GM12878 (cell line): ENCODE data around the gene ZBTB7B. TPM values are rescaled to one million over a fixed set of nuclear protein-coding genes. Genes with fewer than 3 reads are reported as not detected.

Source experiments
- ATAC-seq: fragments of 200-7000 bp; cut with Tn5 transposase; 3 replicates; pipeline ENCODE4 v1.9.1; 2020; ENCODE audit warnings: mild to moderate bottlenecking, moderate library complexity
- BruUV-seq: library from RNA; stranded (reverse); fragments of 400-500 nt; replicated peaks from 2 replicates; lab custom pipeline; 2021; lab: Mats Ljungman, UMichigan
- CTCF ChIA-PET: fragments of 300-600 bp; sonication (Branson Sonifier 250); formaldehyde crosslinking; extraction: SDS; loops from one replicate; lab custom pipeline; 2021; ENCODE audit warnings: inconsistent platforms; lab: Yijun Ruan, JAX
- POLR2A ChIA-PET: fragments of 350-600 bp; formaldehyde crosslinking; extraction: SDS; loops from one replicate; lab custom pipeline; 2021; ENCODE audit warnings: inconsistent platforms; lab: Charles Lee
- RAD21 ChIA-PET: fragments of 300-600 bp; sonication (Branson Sonifier 250); formaldehyde crosslinking; loops from one replicate; lab custom pipeline; 2023; ENCODE audit warnings: antibody characterized with exemption; ENCODE audit not compliant: unreplicated experiment; lab: Charles Lee
- SMC1A ChIA-PET: fragments of 300-600 bp; sonication (Branson Sonifier 250); formaldehyde crosslinking; loops from one replicate; lab custom pipeline; 2023; ENCODE audit not compliant: unreplicated experiment, uncharacterized antibody; lab: Charles Lee
- DNase-seq: peaks from one replicate; pipeline ENCODE4 v3.0.0-alpha.2; 2011; ENCODE audit warnings: low read depth, low spot score
- FAIRE-seq: peaks from 3 replicates; lab custom pipeline; 2011; peaks lifted over from hg19 to GRCh38; lab: Jason Lieb, UNC
- H2AFZ ChIP-seq: 2 replicates; pipeline ENCODE4 v1.6.0; 2011; ENCODE audit warnings: low read depth, low read length, control low read depth; ENCODE audit not compliant: control insufficient read depth
- H3K27ac ChIP-seq: 2 replicates; pipeline ENCODE4 v1.5.1; 2011; ENCODE audit warnings: control low read depth; ENCODE audit not compliant: control insufficient read depth, insufficient read depth
- H3K27me3 ChIP-seq, 2 experiments: replicated peaks in 1 of 2; 2 replicates each; pipeline versions ENCODE4 v1.6.0 to v1.6.1; 2011; ENCODE audit warnings: low read length in 1 of 2; ENCODE audit not compliant: control insufficient read depth in 2 of 2, insufficient read depth in 2 of 2
- H3K36me3 ChIP-seq, 2 experiments: 2 replicates each; pipeline ENCODE4 v1.5.1; 2011; ENCODE audit warnings: low read length in 1 of 2; ENCODE audit not compliant: control insufficient read depth in 2 of 2, insufficient read depth in 2 of 2
- H3K4me1 ChIP-seq: 2 replicates; pipeline ENCODE4 v1.6.1; 2011; ENCODE audit warnings: mild to moderate bottlenecking, low read length, moderate library complexity, mixed read lengths; ENCODE audit not compliant: control insufficient read depth, insufficient read depth
- H3K4me2 ChIP-seq: 2 replicates; pipeline ENCODE4 v1.6.0; 2011; ENCODE audit warnings: control low read depth; ENCODE audit not compliant: control insufficient read depth, insufficient read depth
- H3K4me3 ChIP-seq: fragments of 200-600 bp; sonication (generic); 2 replicates; pipeline ENCODE4 v1.5.1; 2016
- H3K79me2 ChIP-seq: 2 replicates; pipeline ENCODE4 v1.6.0; 2011; ENCODE audit warnings: low read length; ENCODE audit not compliant: control insufficient read depth, insufficient read depth
- H3K9ac ChIP-seq: 2 replicates; pipeline ENCODE4 v1.8.0; 2011; ENCODE audit warnings: low read length, control low read depth, mixed read lengths; ENCODE audit not compliant: control insufficient read depth, insufficient read depth
- H3K9me3 ChIP-seq: replicated peaks from 3 replicates; pipeline ENCODE4 v1.5.1; 2011; ENCODE audit warnings: mild to moderate bottlenecking, low read length; ENCODE audit not compliant: control insufficient read depth, insufficient read depth
- H4K20me1 ChIP-seq: 2 replicates; pipeline ENCODE4 v1.6.0; 2011; ENCODE audit not compliant: control insufficient read depth, insufficient read depth
- ATF3 ChIP-seq: IDR thresholded peaks from 2 replicates; pipeline ENCODE4 v1.6.1; 2011; ENCODE audit warnings: low read depth, mild to moderate bottlenecking, low read length, moderate library complexity, borderline replicate concordance; ENCODE audit errors: extremely low read depth
- BCLAF1 ChIP-seq: fragments of 450-650 bp; IDR thresholded peaks from 2 replicates; pipeline ENCODE4 v1.6.1; 2017; ENCODE audit warnings: antibody characterized with exemption, mild to moderate bottlenecking, moderate library complexity
- ETV6 ChIP-seq, 2 experiments: fragments of 450-650 bp in 1 of 2; IDR thresholded peaks in 1 of 2; conservative IDR thresholded peaks in 1 of 2; 2 replicates each; pipeline ENCODE4 v1.6.1; 2014; ENCODE audit warnings: antibody characterized with exemption in 1 of 2, borderline replicate concordance in 1 of 2, low read depth in 1 of 2, mild to moderate bottlenecking in 1 of 2, moderate library complexity in 1 of 2
- FOS ChIP-seq: IDR thresholded peaks from 3 replicates; pipeline ENCODE4 v1.6.1; 2011; ENCODE audit warnings: borderline replicate concordance; ENCODE audit not compliant: insufficient read length; ENCODE audit errors: extremely low read depth
- IRF3 ChIP-seq: fragments of 450-650 bp; IDR thresholded peaks from 2 replicates; pipeline ENCODE4 v1.6.1; 2014; ENCODE audit warnings: mild to moderate bottlenecking
- KDM1A ChIP-seq: fragments of 200-600 bp; sonication (generic); IDR thresholded peaks from 2 replicates; pipeline ENCODE4 v1.6.1; 2016; ENCODE audit warnings: borderline replicate concordance
- MAX ChIP-seq: IDR thresholded peaks from 2 replicates; pipeline ENCODE4 v1.6.1; 2012; ENCODE audit warnings: low read depth, low read length, improper control_type of control experiment
- NFIC ChIP-seq: IDR thresholded peaks from 2 replicates; pipeline ENCODE4 v1.6.1; 2012; ENCODE audit warnings: low read depth, mild to moderate bottlenecking, inconsistent platforms, low read length, moderate library complexity
- NFYA ChIP-seq: IDR thresholded peaks from 2 replicates; pipeline ENCODE4 v1.6.1; 2011; ENCODE audit warnings: low read depth, mild to moderate bottlenecking, low read length, improper control_type of control experiment, borderline replicate concordance
- POLR2A ChIP-seq: IDR thresholded peaks from 2 replicates; pipeline ENCODE4 v1.6.1; 2011; ENCODE audit warnings: low read depth, mild to moderate bottlenecking, low read length
- RBBP5 ChIP-seq: fragments of 200-600 bp; sonication (generic); conservative IDR thresholded peaks from 2 replicates; pipeline ENCODE4 v1.6.1; 2016
- RFX5 ChIP-seq: IDR thresholded peaks from 2 replicates; pipeline ENCODE4 v1.6.1; 2011; ENCODE audit warnings: low read depth, low read length, improper control_type of control experiment
- SUZ12 ChIP-seq: fragments of 200-600 bp; sonication (generic); IDR thresholded peaks from one replicate; pipeline ENCODE4 v1.6.1; 2018; ENCODE audit warnings: antibody characterized with exemption, mild to moderate bottlenecking; ENCODE audit not compliant: unreplicated experiment
- TCF3 ChIP-seq: IDR thresholded peaks from 2 replicates; pipeline ENCODE4 v1.6.1; 2012; ENCODE audit warnings: low read depth, mild to moderate bottlenecking, low read length, borderline replicate concordance; ENCODE audit not compliant: insufficient read depth
- USF2 ChIP-seq: IDR thresholded peaks from 2 replicates; pipeline ENCODE4 v1.6.1; 2011; ENCODE audit warnings: low read depth, low read length, improper control_type of control experiment, borderline replicate concordance
- YY1 ChIP-seq: IDR thresholded peaks from 2 replicates; pipeline ENCODE4 v1.6.1; 2011; ENCODE audit warnings: low read depth, mild to moderate bottlenecking, low read length
- WGBS: methylation state at CpG from one replicate; pipeline ENCODE4 v1.1.6; 2016; ENCODE audit warnings: low lambda C conversion rate; ENCODE audit not compliant: insufficient replicate concordance, insufficient coverage; ENCODE audit errors: missing lambda C conversion rate; 5-methylcytosine and 5-hydroxymethylcytosine counted together
- in situ Hi-C: fragments of 300-500 bp; cut with MboI; formaldehyde crosslinking; loops from 9 replicates; pipeline ENCODE4 v1.14.3; 2018; ENCODE audit warnings: mixed read lengths
- intact Hi-C: fragments of 100-400 bp; cut with micrococcal nuclease; formaldehyde crosslinking; loops from one replicate; pipeline ENCODE4 v1.14.2; 2022; ENCODE audit not compliant: unreplicated experiment
- polyA plus RNA-seq, 11 experiments: library from polyadenylated mRNA; depleted of rRNA in 4 of 11; unstranded in 6 of 11; stranded (reverse) in 5 of 11; fragments of >200 nt; fragmentation: Nextera tagmentation in 4 of 11; fragmentation: Illumina TruSeq in 1 of 11; extraction: Ambion mirVana in 4 of 11; extraction: Trizol in 1 of 11; gene quantifications; 1 replicate in 1 of 11; 2 replicates in 10 of 11; pipeline versions ENCODE4 v1.2.1 to v1.2.3, GENCODE V29; 2011 to 2016; ENCODE audit warnings: inconsistent platforms in 2 of 11, missing spikeins in 2 of 11, low read depth in 1 of 11
- total RNA-seq, 4 experiments: library from RNA; depleted of rRNA in 3 of 4; stranded (reverse); fragments of >200 nt in 3 of 4; fragmentation: Illumina TruSeq in 1 of 4; extraction: Trizol in 1 of 4; gene quantifications; 2 replicates each; pipeline versions ENCODE4 v1.2.1 to v1.2.3, GENCODE V29; 2013 to 2021

ZBTB7B gene
- total and polyA plus RNA-seq, 10 of the 15 experiments (the other 5 are each of a cell fraction or from before 2014, with no cell fraction given), result 0.11 to 44.9 (median 11.3) TPM

GRCh38 chr1:154989195-154989860, 13.3 kb upstream of the ZBTB7B start (continued):
- no peak for TF ChIP-seq ETV6 (conservative IDR thresholded peaks at IDR 0.05 in 1 of 2, IDR thresholded peaks at IDR 0.05 in 1 of 2; ENCODE audit: borderline replicate concordance in 1 of 2, low read depth in 1 of 2)
- TF ChIP-seq MAX, result no peak
- TF ChIP-seq RFX5, result no peak

- in situ Hi-C loops, result no loop called here
- no peak overlapping the region for H3K4me2 ChIP-seq
- H4K20me1 ChIP-seq, result no peaks in the 10 kb centered on the region
- no TSS peak for BruUV-seq
- CTCF ChIA-PET, result interaction anchor here (0.9 to 1.4 kb wide), 2 partner anchors 9 to 19 kb away, joined by 3 to 5 read pairs; no protein-coding TSS in a partner anchor
- no peak for ATAC-seq
- H3K9me3 ChIP-seq, result no peaks in the 10 kb centered on the region
- DNase-seq, result no peak
- RAD21 ChIA-PET, result no interaction called here
- POLR2A ChIA-PET, result no interaction called here
- H3K27ac ChIP-seq, result no peak overlapping the region
- no peak overlapping the region for H3K9ac ChIP-seq
- no peak overlapping the region for H3K4me3 ChIP-seq
- WGBS, result 95% methylated on average over 8 of the region's 8 CpGs
- SMC1A ChIA-PET, result no interaction called here
- H3K79me2 ChIP-seq, result peaks cover under 1% of the 10 kb centered on the region; the same call in 1 of the 2 replicates
- H3K36me3 ChIP-seq, result peaks cover 15 to 17% of the 10 kb centered on the region in 2 experiments; a peak in 3 of 4 replicates
- no peak overlapping the region for H2AFZ ChIP-seq
- intact Hi-C loops, result no loop called here
- H3K27me3 ChIP-seq, result no peaks in the 10 kb centered on the region
- FAIRE-seq, result no peak
- H3K4me1 ChIP-seq, result no peaks in the 10 kb centered on the region
- TF ChIP-seq POLR2A (no peak), TCF3 (no peak), USF2 (no peak), ATF3 (no peak), BCLAF1 (no peak), RBBP5 (no peak), KDM1A (no peak), NFIC (no peak), YY1 (no peak), IRF3 (no peak), SUZ12 (no peak), FOS (no peak), NFYA (no peak)
Observed at GRCh38 chr1:154990276-154990675, 12.3 kb upstream of the ZBTB7B start.
